HG03060 (cell line): Measurements from ENCODE around the gene HLA-DPB1.
A peak's percentile ranks its signal among the peaks of the same experiment; 100 is the strongest.

ENCODE experiments used
- ATAC-seq: cut with Tn5 transposase; IDR thresholded peaks from one replicate; pipeline ENCODE4 v1.9.1; 2021; ENCODE audit warnings: low read depth, moderate number of reproducible peaks; ENCODE audit not compliant: unreplicated experiment

HLA-DPB1 gene

GRCh38 chr6:33070909-33071308, 4.9 kb upstream of the HLA-DPB1 start:
- no peak for ATAC-seq

GRCh38 chr6:33071569-33071968, 4.2 kb upstream of the HLA-DPB1 start:
- ATAC-seq: no peak

GRCh38 chr6:33072508-33073100, 3.2 kb upstream of the HLA-DPB1 start:
- ATAC-seq: no peak

GRCh38 chr6:33073431-33073871, 2.3 kb upstream of the HLA-DPB1 start, which contains the start of gene HLA-DPA1:
Gene HLA-DPA1 (minus strand): TSS chr6:33073649.
- no peak for ATAC-seq

DNA sequence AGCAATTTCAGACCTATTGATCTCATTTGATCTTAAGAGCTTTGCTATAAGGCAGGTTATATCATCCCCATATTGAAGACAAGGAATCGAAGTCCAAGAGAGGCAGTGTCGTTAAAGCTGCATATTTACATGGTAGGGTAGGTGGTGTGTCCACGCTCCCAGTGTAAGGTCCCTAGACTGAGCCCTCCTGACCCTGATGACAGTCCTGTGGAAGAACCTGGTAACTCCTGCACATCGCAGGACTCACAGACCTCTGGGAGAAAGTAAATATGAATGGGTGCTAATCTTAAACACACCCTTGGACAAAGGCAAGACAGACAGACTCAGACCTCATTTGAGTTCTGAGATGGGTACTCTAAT, 602 bp upstream of the HLA-DPB1 start:
- peak; percentile 1 for ATAC-seq

DNA sequence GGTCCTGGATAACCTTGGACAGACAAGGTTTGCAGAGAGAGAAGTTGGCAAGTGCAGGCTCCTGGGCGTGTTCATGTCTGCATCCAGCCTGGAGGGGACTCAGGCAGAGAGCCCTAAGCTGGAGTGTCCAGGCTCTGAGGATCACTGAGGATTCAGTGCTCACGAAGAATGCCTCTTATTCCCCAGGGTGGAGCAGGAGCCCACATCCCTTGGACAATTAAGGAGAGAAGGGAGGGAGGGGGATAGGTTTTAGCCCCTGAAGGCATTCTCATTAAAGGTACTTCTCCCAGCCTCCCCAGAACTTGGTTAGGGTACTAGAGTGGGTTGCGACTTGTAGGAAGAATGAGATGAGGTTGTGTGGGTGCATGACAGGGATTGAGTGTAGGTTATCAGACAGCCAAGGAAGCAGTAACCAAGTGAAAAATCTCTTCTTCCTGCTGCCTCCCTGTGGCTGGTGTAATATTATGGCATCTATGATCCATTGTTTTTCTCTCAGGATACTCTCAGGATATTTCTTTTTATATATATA, 680 bp downstream of the HLA-DPB1 start:
- no peak for ATAC-seq

GRCh38 chr6:33077908-33078307, 2.1 kb downstream of the HLA-DPB1 start:
- ATAC-seq: no peak

DNA sequence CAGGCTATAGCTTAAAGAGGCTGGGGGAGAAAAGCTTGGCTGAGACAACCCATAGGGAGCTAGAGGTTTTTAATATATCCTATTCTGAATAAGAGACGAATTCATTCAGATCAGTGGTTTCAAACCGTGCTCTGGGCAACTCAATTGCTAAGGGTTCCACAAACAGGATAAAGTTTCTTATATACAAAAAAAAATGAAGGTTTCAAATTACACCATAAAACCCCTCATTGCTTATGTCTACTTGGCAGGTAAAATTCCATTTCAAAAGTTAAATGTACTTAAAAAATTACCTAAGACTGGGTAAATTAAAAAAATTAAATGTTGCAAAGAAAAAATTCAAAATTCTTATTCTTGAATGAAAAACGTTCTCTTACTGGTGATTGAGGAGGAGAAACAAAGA, 2.7 kb downstream of the HLA-DPB1 start:
- no peak for ATAC-seq

DNA sequence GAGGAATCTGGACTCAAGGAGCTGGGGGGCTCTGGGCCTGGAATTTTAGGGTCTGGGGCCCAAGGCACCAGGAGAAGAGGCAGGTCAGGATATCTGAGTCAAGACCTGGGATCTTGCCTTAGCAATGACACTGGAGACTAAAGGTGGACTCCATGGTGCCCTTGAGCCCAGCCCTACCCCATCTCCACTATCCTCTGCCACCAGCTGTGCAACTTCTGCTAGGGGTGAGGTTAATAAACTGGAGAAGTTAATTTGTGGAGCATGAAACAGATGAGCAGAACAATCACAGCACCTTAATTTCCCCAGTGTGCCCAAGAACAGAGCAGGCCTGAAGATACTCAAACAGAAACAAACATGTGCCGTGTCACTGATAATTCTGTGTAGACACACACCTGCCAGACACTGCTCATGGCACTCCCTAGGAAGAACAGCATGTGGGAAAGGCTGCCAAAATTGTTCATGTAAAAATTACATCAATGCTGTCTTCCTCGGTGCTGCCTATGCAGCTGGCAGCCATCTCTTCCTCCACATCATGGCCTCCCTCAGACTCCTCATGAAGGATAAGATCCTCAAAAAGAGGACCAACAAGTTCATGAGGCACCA, 3.2 kb downstream of the HLA-DPB1 start:
- no peak for ATAC-seq

DNA sequence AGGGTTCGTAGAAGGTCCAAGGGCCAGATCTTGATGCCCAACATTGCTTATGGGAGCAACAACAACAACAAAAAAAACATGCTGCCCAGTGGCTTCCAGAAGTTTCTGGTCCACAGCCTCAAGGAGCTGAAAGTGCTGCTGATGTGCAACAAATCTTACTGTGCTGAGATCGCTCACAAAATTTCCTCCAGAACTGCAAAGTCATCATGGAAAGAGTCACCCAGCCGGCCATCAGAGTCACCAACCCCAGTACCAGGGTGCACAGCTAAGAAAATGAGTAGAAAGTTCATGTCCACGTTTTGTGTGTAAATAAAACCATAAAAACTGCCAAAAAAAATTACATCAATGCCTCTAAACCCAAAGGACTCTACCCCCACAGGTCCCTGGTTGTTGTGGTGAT, 3.8 kb downstream of the HLA-DPB1 start:
- ATAC-seq: no peak

DNA sequence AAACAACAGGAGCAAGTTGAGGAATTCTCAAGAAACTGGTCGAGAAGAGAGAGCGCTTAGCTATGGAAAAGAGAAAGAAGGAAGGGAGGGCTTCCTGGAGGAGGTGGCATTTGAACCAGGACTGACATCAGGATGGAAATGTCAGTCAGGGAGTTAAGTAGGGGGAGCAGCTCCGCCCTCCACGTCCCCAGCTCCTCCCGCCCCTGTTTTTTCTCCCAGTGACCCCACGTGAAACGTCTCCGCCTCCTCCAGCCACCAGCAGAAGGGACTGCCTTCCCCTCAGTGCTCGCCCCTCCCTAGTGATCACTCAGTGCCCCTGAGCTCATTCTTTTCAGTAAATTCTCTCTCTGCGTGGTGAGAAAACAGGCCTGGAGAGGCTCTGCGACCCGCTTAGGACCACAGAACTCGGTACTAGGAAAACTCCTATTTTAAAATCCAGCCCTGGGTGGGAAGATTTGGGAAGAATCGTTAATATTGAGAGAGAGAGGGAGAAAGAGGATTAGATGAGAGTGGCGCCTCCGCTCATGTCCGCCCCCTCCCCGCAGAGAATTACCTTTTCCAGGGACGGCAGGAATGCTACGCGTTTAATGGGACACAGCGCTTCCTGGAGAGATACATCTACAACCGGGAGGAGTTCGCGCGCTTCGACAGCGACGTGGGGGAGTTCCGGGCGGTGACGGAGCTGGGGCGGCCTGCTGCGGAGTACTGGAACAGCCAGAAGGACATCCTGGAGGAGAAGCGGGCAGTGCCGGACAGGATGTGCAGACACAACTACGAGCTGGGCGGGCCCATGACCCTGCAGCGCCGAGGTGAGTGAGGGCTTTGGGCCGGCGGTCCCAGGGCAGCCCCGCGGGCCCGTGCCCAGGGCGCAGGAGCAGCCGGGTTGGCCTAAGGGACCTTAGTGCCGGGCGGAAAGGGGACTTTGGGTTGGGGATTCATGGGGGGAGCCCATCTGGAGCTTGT, 4.6 kb downstream of the HLA-DPB1 start:
- no peak for ATAC-seq

DNA sequence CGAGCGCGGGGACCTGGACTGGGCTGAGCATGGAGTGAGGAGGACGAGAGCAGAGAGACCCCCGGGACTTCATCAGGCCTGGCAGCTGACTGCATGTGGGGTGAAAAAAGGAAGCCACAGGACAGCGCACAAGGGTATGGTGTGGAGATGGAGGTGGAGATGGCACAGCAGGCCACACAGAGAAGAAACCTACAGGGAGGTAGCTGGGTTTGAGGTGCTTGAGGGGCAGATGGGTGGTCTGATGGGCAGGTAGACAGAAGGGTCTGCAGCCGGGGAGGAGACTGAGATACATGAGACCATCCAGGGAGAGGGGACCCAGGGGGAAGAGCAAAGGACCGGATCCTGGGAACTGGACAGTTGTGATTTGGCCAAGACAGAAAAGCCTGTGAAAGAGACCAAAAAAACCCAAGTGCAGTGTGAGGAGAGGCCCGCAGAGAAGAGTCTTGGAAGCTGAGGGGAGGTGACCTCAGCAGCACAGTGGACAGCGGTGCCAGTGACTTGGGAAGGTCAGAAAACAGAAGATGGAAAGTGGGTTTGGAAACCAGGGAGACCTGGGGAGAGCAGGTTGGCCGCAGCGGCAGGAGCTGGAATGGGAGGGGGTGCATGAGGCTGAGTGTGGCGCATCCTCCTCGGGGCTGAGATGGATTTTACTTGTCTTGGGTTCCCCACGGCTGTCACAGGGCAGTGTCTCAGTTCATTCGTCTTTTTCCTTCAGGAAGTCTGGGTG, 5.5 kb downstream of the HLA-DPB1 start:
- no peak for ATAC-seq

GRCh38 chr6:33082702-33083101, 6.9 kb downstream of the HLA-DPB1 start:
- no peak for ATAC-seq

GRCh38 chr6:33085627-33086026, 9.8 kb downstream of the HLA-DPB1 start:
- ATAC-seq: no peak

DNA sequence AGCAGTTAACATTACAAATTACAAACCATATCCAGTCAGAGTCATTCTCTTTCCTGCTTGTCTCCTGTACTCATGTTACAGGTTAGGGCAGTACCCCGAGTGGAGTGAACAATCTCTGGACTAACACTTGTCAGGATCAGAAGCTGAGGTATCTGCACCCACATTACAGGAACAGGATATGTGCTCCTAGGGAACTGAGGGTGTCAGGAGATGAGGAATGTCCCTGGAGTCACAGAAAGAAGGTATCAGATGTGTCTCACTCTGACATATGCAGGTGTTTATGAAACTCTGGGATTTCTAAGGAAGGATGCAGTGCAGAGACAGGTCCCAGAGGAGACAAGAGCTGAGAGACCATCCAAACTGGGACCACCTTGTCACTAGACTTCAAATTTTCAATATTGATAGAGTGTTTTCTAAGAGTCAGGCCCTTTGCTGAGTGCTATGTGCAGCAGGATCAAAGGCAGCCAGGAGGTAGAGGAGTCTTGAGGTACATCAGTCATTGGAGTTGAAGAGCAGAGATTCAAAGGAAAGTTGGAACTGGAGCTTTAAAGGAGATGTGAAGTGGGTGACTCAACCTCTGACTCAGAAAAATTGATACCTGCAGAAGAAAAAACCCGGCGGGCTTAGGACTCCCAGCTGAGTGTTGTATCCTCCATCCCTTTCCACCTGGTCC, 12.6 kb downstream of the HLA-DPB1 start:
- no peak for ATAC-seq

DNA sequence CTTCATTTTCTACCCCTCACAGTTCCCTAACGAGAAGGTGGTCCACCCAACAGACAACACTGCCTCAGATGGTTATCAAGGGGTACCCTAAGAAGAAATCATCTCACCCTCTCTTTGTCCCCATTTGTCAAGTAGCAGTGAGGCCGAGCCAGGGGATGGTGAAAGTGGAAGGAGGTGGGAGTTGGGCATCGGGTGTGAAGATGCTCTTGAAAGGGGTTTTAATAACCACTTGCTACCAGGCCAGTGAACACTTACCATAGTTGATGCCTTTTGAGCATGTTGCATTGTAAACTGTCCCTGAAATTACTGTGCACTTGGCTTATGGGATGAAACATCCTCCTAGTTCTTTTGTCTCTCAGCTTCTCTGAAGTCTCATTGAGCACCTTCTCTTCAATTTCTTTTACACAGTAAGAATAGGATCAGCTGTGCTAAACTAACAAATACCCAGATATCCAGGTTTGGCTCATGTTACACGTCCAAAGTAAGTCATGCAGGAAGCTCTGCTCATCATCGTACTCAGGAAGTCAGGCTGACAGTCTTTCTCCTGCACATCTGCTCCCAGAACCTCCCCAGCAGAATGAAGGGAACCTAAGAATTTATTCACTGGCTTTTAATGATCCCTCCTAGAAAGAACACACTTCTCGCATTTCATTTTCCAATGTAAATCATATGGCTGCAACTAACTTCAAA, 13.3 kb downstream of the HLA-DPB1 start:
- no peak for ATAC-seq

GRCh38 chr6:33091957-33092356, 16.2 kb downstream of the HLA-DPB1 start:
- ATAC-seq: no peak

DNA sequence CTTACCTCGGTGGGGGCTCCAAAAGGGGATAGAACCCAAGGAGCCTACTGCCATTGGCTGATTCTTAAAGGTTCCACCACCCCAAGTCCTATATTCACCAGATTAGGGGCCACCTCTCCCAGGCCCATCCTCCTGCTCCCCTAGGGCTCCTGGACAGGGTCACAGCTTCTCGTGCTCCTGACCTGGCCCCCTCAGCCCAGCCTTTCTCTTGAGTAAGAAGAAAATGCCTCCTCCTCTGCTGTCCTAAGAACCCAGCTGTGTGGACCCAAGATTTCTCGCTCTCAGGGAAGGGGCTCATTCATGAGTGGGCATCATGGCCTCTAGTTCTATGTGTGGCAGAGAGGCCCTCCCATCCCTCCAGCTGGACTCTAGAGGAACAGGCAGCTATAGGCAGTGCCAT, 16.6 kb downstream of the HLA-DPB1 start:
- ATAC-seq: no peak

GRCh38 chr6:33093855-33094254, 18.1 kb downstream of the HLA-DPB1 start:
- no peak for ATAC-seq
